ENCODE results near the gene CCDC120. TPM values are rescaled to one million over a fixed set of nuclear protein-coding genes. Genes with fewer than 3 reads are reported as not detected.
A peak's percentile ranks its signal among the peaks of the same experiment; 100 is the strongest.

Gene CCDC120
- total RNA-seq, 1 donor from 2014 or later: 35.1 TPM

DNA sequence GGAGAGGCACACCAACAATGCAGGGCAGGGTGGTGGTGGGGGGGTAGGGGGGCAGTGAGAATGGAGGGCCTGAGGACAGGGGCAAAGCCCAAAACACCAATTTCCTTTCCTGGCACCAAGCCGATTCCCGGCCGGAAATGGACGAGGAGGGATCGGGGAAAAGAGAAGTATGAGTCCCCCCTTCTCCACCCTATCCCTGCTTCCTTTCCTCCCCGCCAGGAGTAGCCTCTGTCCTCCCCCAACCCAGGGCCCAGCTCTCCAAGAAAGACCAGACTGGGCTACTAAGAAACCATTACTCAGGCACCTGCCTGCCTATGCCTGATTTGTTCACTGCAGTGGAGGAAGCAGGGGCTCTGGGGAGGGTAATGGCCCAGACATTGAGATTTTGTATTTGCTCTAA is 402 bp downstream of the CCDC120 start:
- peak overlapping the region; percentile 75 for H3K4me3 Mint-ChIP-seq
- peaks cover 4% of the 10 kb centered on the region for H3K9me3 Mint-ChIP-seq
- TF ChIP-seq, protein P1, sequence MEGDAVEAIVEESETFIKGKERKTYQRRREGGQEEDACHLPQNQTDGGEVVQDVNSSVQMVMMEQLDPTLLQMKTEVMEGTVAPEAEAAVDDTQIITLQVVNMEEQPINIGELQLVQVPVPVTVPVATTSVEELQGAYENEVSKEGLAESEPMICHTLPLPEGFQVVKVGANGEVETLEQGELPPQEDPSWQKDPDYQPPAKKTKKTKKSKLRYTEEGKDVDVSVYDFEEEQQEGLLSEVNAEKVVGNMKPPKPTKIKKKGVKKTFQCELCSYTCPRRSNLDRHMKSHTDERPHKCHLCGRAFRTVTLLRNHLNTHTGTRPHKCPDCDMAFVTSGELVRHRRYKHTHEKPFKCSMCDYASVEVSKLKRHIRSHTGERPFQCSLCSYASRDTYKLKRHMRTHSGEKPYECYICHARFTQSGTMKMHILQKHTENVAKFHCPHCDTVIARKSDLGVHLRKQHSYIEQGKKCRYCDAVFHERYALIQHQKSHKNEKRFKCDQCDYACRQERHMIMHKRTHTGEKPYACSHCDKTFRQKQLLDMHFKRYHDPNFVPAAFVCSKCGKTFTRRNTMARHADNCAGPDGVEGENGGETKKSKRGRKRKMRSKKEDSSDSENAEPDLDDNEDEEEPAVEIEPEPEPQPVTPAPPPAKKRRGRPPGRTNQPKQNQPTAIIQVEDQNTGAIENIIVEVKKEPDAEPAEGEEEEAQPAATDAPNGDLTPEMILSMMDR (IDR thresholded peaks at IDR 0.05; ENCODE audit: unreplicated experiment): no peak
- peaks cover 7% of the 10 kb centered on the region for H3K36me3 Mint-ChIP-seq
- no peaks in the 10 kb centered on the region for H3K27me3 Mint-ChIP-seq (ENCODE audit: low read depth)
- peaks cover 24% of the 10 kb centered on the region for H3K4me1 Mint-ChIP-seq
- peak overlapping the region; percentile 94 for H3K27ac Mint-ChIP-seq
- no peak for DNase-seq (ENCODE audit: low spot score in 2 of 2, unreplicated experiment in 2 of 2)

DNA sequence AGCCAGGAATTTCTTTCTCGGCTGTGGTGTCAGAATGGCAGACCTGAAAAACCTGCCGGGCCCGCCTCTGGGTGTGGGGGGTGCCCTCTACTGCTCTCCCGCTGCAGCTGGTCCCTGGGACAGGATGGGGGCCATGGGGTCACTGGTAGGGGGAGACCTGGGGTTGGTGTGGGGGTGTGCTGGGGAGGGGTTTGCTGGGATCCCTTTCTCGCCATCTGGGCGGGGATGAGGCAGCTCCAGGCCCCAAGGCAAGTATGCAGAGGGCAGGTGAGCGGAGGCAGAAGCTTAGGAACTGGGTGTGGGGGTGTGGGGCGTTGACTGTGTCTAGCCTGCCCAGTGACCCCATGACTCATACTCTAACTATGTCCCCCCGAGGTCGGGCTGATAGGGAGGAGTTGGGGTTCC is 884 bp downstream of the CCDC120 start:
- Mint-ChIP-seq H3K4me1 (peaks cover 19% of the 10 kb centered on the region), H3K9me3 (no peaks in the 10 kb centered on the region), H3K4me3 (peak overlapping the region; percentile 75)

DNA sequence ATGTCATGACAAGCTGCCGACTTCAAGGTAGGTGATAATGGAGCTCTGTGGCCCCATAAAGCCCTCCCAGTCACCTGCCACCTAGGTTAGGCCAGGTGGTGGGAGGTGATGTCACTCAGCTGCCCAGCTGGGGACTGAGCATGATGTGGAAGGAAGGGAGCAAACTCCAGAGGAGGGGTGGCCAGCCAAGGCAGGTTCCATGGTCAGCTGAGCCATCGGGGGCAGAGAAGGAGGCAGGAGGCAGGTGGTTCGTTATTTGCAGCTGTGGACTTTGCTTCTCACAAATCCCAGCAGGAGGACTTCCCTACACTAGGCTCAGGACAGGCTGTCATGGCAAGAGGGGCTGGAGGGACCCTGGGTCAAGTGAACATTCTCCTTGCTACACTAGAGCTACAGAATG is 2.1 kb downstream of the CCDC120 start:
- Mint-ChIP-seq H3K9me3 (no peaks in the 10 kb centered on the region), H3K4me1 (peaks cover 7% of the 10 kb centered on the region), H3K27ac (peak overlapping the region; percentile 79), H3K27me3 (ENCODE audit: low read depth) (no peaks in the 10 kb centered on the region), H3K4me3 (no peak overlapping the region), H3K36me3 (peaks cover 9% of the 10 kb centered on the region)
- TF ChIP-seq, protein P1 (IDR thresholded peaks at IDR 0.05; ENCODE audit: unreplicated experiment): no peak
- DNase-seq (ENCODE audit: low spot score in 2 of 2, unreplicated experiment in 2 of 2): no peak

More for the DNA sequence above, 884 bp downstream of the CCDC120 start:
- TF ChIP-seq, protein P1 (IDR thresholded peaks at IDR 0.05; ENCODE audit: unreplicated experiment): no peak
- H3K27me3 Mint-ChIP-seq (ENCODE audit: low read depth): no peaks in the 10 kb centered on the region
- H3K36me3 Mint-ChIP-seq: peaks cover 8% of the 10 kb centered on the region
- no peak for DNase-seq (ENCODE audit: low spot score in 2 of 2, unreplicated experiment in 2 of 2)
- H3K27ac Mint-ChIP-seq: peak overlapping the region; percentile 94

DNA sequence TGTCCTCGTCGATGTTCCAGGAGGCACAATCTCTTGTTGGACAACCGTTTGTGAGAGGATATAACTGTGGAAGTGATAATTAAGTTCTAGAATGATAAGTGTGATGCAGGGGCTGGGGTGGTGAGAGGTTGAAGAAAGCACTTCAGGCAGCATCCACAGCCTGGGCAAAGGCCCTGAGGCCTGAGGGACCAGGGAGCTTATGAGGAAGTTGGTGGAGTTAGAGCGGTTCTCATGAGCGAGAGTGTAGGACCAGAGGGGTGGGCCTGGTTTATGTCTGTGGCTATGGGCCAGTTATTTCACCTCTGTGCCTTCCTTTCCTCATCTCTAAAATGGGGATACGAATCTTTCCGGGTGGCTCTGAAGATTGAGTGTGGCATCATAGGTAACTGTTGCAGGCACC is 2.7 kb downstream of the CCDC120 start:
- Mint-ChIP-seq H3K4me1 (peaks cover 5% of the 10 kb centered on the region), H3K27ac (no peak overlapping the region), H3K27me3 (ENCODE audit: low read depth) (no peaks in the 10 kb centered on the region), H3K9me3 (no peaks in the 10 kb centered on the region), H3K4me3 (no peak overlapping the region), H3K36me3 (peaks cover 9% of the 10 kb centered on the region)
- no peak for DNase-seq (ENCODE audit: low spot score in 2 of 2, unreplicated experiment in 2 of 2)
- TF ChIP-seq, protein P1 (IDR thresholded peaks at IDR 0.05; ENCODE audit: unreplicated experiment): no peak

DNA sequence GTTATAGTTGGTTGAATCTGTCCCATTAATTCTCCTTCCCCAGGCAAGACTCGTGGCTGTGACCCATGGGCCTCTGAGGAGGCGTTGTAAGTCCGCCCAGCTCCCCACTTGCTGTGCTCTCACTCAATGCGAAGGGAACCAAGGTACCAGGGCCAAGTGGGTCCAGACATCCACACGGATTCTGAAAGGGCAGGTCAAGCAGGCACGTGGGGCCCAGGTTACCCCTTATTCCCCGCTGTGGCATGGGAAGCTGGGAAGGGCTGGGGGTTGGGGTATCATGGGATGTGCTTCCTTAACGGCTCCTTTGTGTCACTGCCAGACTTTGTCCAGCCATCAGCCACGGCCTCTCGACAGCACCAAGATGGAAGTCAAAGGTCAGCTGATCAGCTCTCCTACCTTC is 3.1 kb downstream of the CCDC120 start:
- no peak for DNase-seq (ENCODE audit: low spot score in 2 of 2, unreplicated experiment in 2 of 2)
- H3K27me3 Mint-ChIP-seq (ENCODE audit: low read depth): no peaks in the 10 kb centered on the region
- H3K27ac Mint-ChIP-seq: no peak overlapping the region
- no peaks in the 10 kb centered on the region for H3K9me3 Mint-ChIP-seq
- H3K36me3 Mint-ChIP-seq: peaks cover 9% of the 10 kb centered on the region
- no peak overlapping the region for H3K4me3 Mint-ChIP-seq
- peaks cover 5% of the 10 kb centered on the region for H3K4me1 Mint-ChIP-seq
- TF ChIP-seq, protein P1 (IDR thresholded peaks at IDR 0.05; ENCODE audit: unreplicated experiment): no peak

DNA sequence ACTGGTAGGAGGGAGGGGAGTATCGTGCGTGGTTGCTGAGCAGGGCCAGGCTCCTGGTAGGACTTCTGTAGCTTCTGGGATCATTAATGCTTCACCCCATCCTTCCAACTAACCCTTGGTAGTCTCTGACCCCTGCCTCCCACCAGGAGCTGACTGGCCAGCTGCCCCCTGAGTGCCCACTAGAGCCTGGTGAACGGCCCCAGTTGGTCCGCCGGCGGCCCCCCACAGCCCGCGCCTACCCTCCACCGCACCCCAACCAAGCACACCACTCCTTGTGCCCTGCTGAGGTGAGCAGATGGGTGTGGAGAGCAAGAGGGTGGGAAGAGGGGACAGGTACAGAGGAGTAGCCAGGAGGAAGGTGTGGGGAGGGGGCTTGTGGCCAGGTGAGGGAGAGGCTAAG is 4.9 kb downstream of the CCDC120 start:
- Mint-ChIP-seq H3K4me1 (peaks cover 5% of the 10 kb centered on the region), H3K27me3 (ENCODE audit: low read depth) (no peaks in the 10 kb centered on the region), H3K9me3 (no peaks in the 10 kb centered on the region), H3K4me3 (no peak overlapping the region), H3K36me3 (peaks cover 9% of the 10 kb centered on the region), H3K27ac (no peak overlapping the region)
- TF ChIP-seq, protein P1 (IDR thresholded peaks at IDR 0.05; ENCODE audit: unreplicated experiment): no peak
- DNase-seq (ENCODE audit: low spot score in 2 of 2, unreplicated experiment in 2 of 2): no peak

All from mesothelial cell of epicardium (in vitro differentiated cells).